ENCODE measurements around the gene SELENOK. TPM values are rescaled to one million over a fixed set of nuclear protein-coding genes. Genes with fewer than 3 reads are reported as not detected.

Gene SELENOK
- total and polyA plus RNA-seq, 2 of the 13 experiments (the other 11 are each of a cell fraction or from before 2014, with no cell fraction given) = 67.0 to 81.0 TPM

DNA sequence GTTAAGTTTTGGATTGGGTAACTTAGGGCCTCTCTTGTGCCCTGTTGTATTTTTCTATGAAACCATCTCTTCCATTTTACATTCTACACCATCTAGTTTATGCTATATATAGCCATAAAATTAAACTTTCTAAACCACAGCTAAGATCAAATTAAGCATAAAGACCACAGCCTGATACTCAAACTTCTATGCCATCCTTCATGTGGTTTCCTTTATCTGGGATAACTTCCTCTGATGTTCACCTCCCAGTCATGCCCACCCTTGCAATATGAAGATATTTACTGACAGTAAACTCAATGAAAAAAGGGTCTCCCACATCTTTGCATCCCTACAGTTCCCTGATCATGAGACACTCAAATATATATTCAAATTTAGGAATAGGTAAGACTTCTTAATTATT, 4.2 kb downstream of the SELENOK start:
- Histone ChIP-seq H3K9me3 (ENCODE audit: low read length) (no peaks in the 10 kb centered on the region), H2AFZ (ENCODE audit: low read length) (no peak overlapping the region), H4K20me1 (ENCODE audit: insufficient read depth, low read length) (peaks cover 2% of the 10 kb centered on the region; the same call in 1 of the 2 replicates), H3K4me3 (replicated peaks in 1 of 3; ENCODE audit: insufficient read depth in 1 of 3, low read depth in 2 of 3, low read length in 3 of 3) (no peak overlapping the region), H3K4me2 (ENCODE audit: low read depth, low read length) (no peak overlapping the region), H3K4me1 (ENCODE audit: insufficient read depth, low read length) (peaks cover 20% of the 10 kb centered on the region), H3K27ac (ENCODE audit: extremely low read length, insufficient read depth, low read length) (no peak overlapping the region), H3K9ac (ENCODE audit: insufficient read depth, low read depth, low read length) (no peak overlapping the region), H3K79me2 (ENCODE audit: insufficient read depth, low read length) (peaks cover 39% of the 10 kb centered on the region), H3K36me3 (replicated peaks in 1 of 2; ENCODE audit: control insufficient read depth in 1 of 2, insufficient read depth in 2 of 2, low read length in 2 of 2) (peaks cover 6 to 32% of the 10 kb centered on the region in 2 experiments; a peak in 4 of 5 replicates), H3K27me3 (ENCODE audit: control insufficient read depth in 1 of 2, insufficient read depth in 2 of 2, low read length in 2 of 2) (no peaks in the 10 kb centered on the region; a peak in 1 of 5 replicates)
- DNase-seq (ENCODE audit: low spot score) (no peak), FAIRE-seq (no peak), ATAC-seq (no peak)
- no peak for TF ChIP-seq STAG1 (CRISPR knock-in tag; IDR thresholded peaks at IDR 0.05)
- TF ChIP-seq CREM (IDR thresholded peaks at IDR 0.05) = no peak
- no peak for TF ChIP-seq CREM (CRISPR knock-in tag; IDR thresholded peaks at IDR 0.05)
- no peak for TF ChIP-seq CBFB (CRISPR knock-in tag; IDR thresholded peaks at IDR 0.05)
- no peak for TF ChIP-seq RAD21 (CRISPR knock-in tag; IDR thresholded peaks at IDR 0.05)
- no peak for TF ChIP-seq RELA (CRISPR knock-in tag; IDR thresholded peaks at IDR 0.05)
- TF ChIP-seq TMF1 (CRISPR knock-in tag; IDR thresholded peaks at IDR 0.05; ENCODE audit: low read depth) = no peak
- BruUV-seq (replicated peaks) = no TSS peak
- in situ Hi-C loops (cut with HindIII; ENCODE audit: extremely low pct_ligation_motif_present, low pct_unique_long_range_greater_than_20kb) (no loop called here), intact Hi-C loops (cut with micrococcal nuclease; ENCODE audit: unreplicated experiment) (no loop called here)
- CTCF ChIA-PET (ENCODE audit: low intra/inter-chr PET ratio, low total read pairs) = no interaction called here
- POLR2A ChIA-PET = no interaction called here

- in situ Hi-C loops (cut with HindIII; ENCODE audit: extremely low pct_ligation_motif_present, low pct_unique_long_range_greater_than_20kb) (no loop called here), intact Hi-C loops (cut with micrococcal nuclease; ENCODE audit: unreplicated experiment) (no loop called here)
- ATAC-seq (no peak), FAIRE-seq (no peak), DNase-seq (ENCODE audit: low spot score) (no peak)
- BruUV-seq (replicated peaks) = no TSS peak
- Histone ChIP-seq H3K9ac (ENCODE audit: insufficient read depth, low read depth, low read length) (no peak overlapping the region), H3K27ac (ENCODE audit: extremely low read length, insufficient read depth, low read length) (no peak overlapping the region), H3K36me3 (replicated peaks in 1 of 2; ENCODE audit: control insufficient read depth in 1 of 2, insufficient read depth in 2 of 2, low read length in 2 of 2) (peaks cover 6 to 32% of the 10 kb centered on the region in 2 experiments; a peak in 4 of 5 replicates), H2AFZ (ENCODE audit: low read length) (no peak overlapping the region), H3K4me2 (ENCODE audit: low read depth, low read length) (no peak overlapping the region), H3K4me1 (ENCODE audit: insufficient read depth, low read length) (peaks cover 20% of the 10 kb centered on the region), H4K20me1 (ENCODE audit: insufficient read depth, low read length) (no peaks in the 10 kb centered on the region; the same call in 1 of the 2 replicates), H3K4me3 (replicated peaks in 1 of 3; ENCODE audit: insufficient read depth in 1 of 3, low read depth in 2 of 3, low read length in 3 of 3) (no peak overlapping the region), H3K27me3 (ENCODE audit: control insufficient read depth in 1 of 2, insufficient read depth in 2 of 2, low read length in 2 of 2) (no peaks in the 10 kb centered on the region; a peak in 1 of 5 replicates), H3K9me3 (ENCODE audit: low read length) (no peaks in the 10 kb centered on the region), H3K79me2 (ENCODE audit: insufficient read depth, low read length) (peaks cover 37% of the 10 kb centered on the region)
- WGBS (ENCODE audit: low lambda C conversion rate) = 95% methylated on average over 3 of the region's 3 CpGs
- CTCF ChIA-PET (ENCODE audit: low intra/inter-chr PET ratio, low total read pairs) = no interaction called here
- TF ChIP-seq ZNF761 (CRISPR knock-in tag; conservative IDR thresholded peaks at IDR 0.05) = no peak
- no peak for TF ChIP-seq ZBTB42 (CRISPR knock-in tag; IDR thresholded peaks at IDR 0.05)
- TF ChIP-seq ZNF446 (CRISPR knock-in tag; IDR thresholded peaks at IDR 0.05) = no peak
- TF ChIP-seq, protein P1, sequence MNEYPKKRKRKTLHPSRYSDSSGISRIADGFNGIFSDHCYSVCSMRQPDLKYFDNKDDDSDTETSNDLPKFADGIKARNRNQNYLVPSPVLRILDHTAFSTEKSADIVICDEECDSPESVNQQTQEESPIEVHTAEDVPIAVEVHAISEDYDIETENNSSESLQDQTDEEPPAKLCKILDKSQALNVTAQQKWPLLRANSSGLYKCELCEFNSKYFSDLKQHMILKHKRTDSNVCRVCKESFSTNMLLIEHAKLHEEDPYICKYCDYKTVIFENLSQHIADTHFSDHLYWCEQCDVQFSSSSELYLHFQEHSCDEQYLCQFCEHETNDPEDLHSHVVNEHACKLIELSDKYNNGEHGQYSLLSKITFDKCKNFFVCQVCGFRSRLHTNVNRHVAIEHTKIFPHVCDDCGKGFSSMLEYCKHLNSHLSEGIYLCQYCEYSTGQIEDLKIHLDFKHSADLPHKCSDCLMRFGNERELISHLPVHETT (CRISPR knock-in tag; conservative IDR thresholded peaks at IDR 0.05) = no peak
- no peak for TF ChIP-seq ZBTB14 (CRISPR knock-in tag; IDR thresholded peaks at IDR 0.05)
- TF ChIP-seq NBN (conservative IDR thresholded peaks at IDR 0.05) = no peak
- TF ChIP-seq KAT7 (CRISPR knock-in tag; IDR thresholded peaks at IDR 0.05; ENCODE audit: borderline replicate concordance) = no peak
- no peak for TF ChIP-seq IKZF4 (CRISPR knock-in tag; IDR thresholded peaks at IDR 0.05; ENCODE audit: borderline replicate concordance, low read depth, not compliant biosample characterization)
- no peak for TF ChIP-seq ZNF619 (CRISPR knock-in tag; IDR thresholded peaks at IDR 0.05)
- TF ChIP-seq KLF15 (CRISPR knock-in tag; IDR thresholded peaks at IDR 0.05; ENCODE audit: borderline replicate concordance) = no peak
- no peak for TF ChIP-seq IRF2 (CRISPR knock-in tag; IDR thresholded peaks at IDR 0.05)
- POLR2A ChIA-PET = no interaction called here
Measured at GRCh38 chr3:53885239-53885638, 6.4 kb downstream of the SELENOK start.
